HepG2 (cell line): ENCODE results near the gene TOPBP1. TPM values are rescaled to one million over a fixed set of nuclear protein-coding genes. Genes with fewer than 3 reads are reported as not detected.

Experiments
- ATAC-seq: fragments of 200-7000 bp; cut with Tn5 transposase; 3 replicates; pipeline ENCODE4 v1.9.1; 2020; ENCODE audit warnings: mild to moderate bottlenecking, moderate library complexity
- BruUV-seq: library from RNA; stranded (reverse); fragments of 400-500 nt; replicated peaks from 2 replicates; lab custom pipeline; 2021; lab: Mats Ljungman, UMichigan
- CTCF ChIA-PET: fragments of 300-600 bp; formaldehyde crosslinking; extraction: SDS; loops from one replicate; lab custom pipeline; 2021; ENCODE audit warnings: low total read pairs, inconsistent platforms, low intra/inter-chr PET ratio; lab: Yijun Ruan, JAX
- POLR2A ChIA-PET: fragments of 350-600 bp; sonication (Branson Sonifier 250); formaldehyde crosslinking; loops from one replicate; lab custom pipeline; 2020; ENCODE audit warnings: antibody characterized with exemption, inconsistent platforms; lab: Yijun Ruan, JAX
- DNase-seq: peaks from one replicate; pipeline ENCODE4 v3.0.0-alpha.2; 2015; ENCODE audit warnings: low spot score
- FAIRE-seq: peaks from 3 replicates; lab custom pipeline; 2011; peaks lifted over from hg19 to GRCh38; lab: Jason Lieb, UNC
- H2AFZ ChIP-seq: one replicate; pipeline ENCODE4 v1.6.1; 2011; ENCODE audit warnings: low read length, inconsistent platforms
- H3K27ac ChIP-seq: fragments of 300-600 bp; 3 replicates; pipeline ENCODE4 v1.8.0; 2011; ENCODE audit warnings: mixed run types, mild to moderate bottlenecking, mixed read lengths, low read length, inconsistent platforms; ENCODE audit not compliant: insufficient read depth; ENCODE audit errors: extremely low read length
- H3K27me3 ChIP-seq, 2 experiments: fragments of 200-600 bp in 1 of 2; 2 replicates in 1 of 2; 3 replicates in 1 of 2; pipeline versions ENCODE4 v1.6.0 to v1.8.0; 2011; ENCODE audit warnings: low read length in 2 of 2, mild to moderate bottlenecking in 2 of 2, moderate library complexity in 2 of 2, inconsistent platforms in 1 of 2; ENCODE audit not compliant: insufficient read depth in 2 of 2, control insufficient read depth in 1 of 2
- H3K36me3 ChIP-seq, 2 experiments: fragments of 200-600 bp in 1 of 2; replicated peaks in 1 of 2; 2 replicates in 1 of 2; 3 replicates in 1 of 2; pipeline versions ENCODE4 v1.5.1 to v1.8.0; 2011; ENCODE audit warnings: low read length in 2 of 2, inconsistent platforms in 1 of 2; ENCODE audit not compliant: insufficient read depth in 2 of 2, control insufficient read depth in 1 of 2
- H3K4me1 ChIP-seq: 2 replicates; pipeline ENCODE4 v1.5.1; 2012; ENCODE audit warnings: low read length, inconsistent platforms; ENCODE audit not compliant: insufficient read depth
- H3K4me2 ChIP-seq: 2 replicates; pipeline ENCODE4 v1.6.0; 2011; ENCODE audit warnings: low read depth, low read length, inconsistent platforms
- H3K4me3 ChIP-seq, 3 experiments: fragments of 200-600 bp in 1 of 3; sonication (generic), shearing (Covaris generic) in 1 of 3; replicated peaks in 1 of 3; 2 replicates each; pipeline ENCODE4 v1.5.1; 2011 to 2016; ENCODE audit warnings: low read length in 3 of 3, inconsistent platforms in 2 of 3, low read depth in 2 of 3, mild to moderate bottlenecking in 2 of 3, control low read depth in 1 of 3, mixed read lengths in 1 of 3; ENCODE audit not compliant: insufficient read depth in 1 of 3
- H3K79me2 ChIP-seq: one replicate; pipeline ENCODE4 v1.6.1; 2011; ENCODE audit warnings: low read length, inconsistent platforms; ENCODE audit not compliant: insufficient read depth
- H3K9ac ChIP-seq: 2 replicates; pipeline ENCODE4 v1.6.0; 2011; ENCODE audit warnings: mild to moderate bottlenecking, low read depth, low read length, inconsistent platforms; ENCODE audit not compliant: insufficient read depth
- H3K9me3 ChIP-seq: 2 replicates; pipeline ENCODE4 v1.5.1; 2012; ENCODE audit warnings: mild to moderate bottlenecking, low read length
- H4K20me1 ChIP-seq: 2 replicates; pipeline ENCODE4 v1.6.0; 2011; ENCODE audit warnings: inconsistent platforms, mild to moderate bottlenecking, low read length, moderate library complexity; ENCODE audit not compliant: insufficient read depth
- ATF7 ChIP-seq, 2 experiments: fragments of 450-650 bp in 1 of 2; sonication (generic) in 1 of 2; formaldehyde crosslinking in 1 of 2; IDR thresholded peaks; 2 replicates each; pipeline versions ENCODE4 v1.4.0 to v1.6.1; 2016 to 2020; ENCODE audit warnings: antibody characterized with exemption in 1 of 2, mild to moderate bottlenecking in 1 of 2, missing genetic modification reagents in 1 of 2
- DNMT3B ChIP-seq: conservative IDR thresholded peaks from 2 replicates; pipeline ENCODE4 v1.6.1; 2016; ENCODE audit warnings: missing biosample characterization, control low read depth
- EEA1 ChIP-seq: sonication (generic); formaldehyde crosslinking; IDR thresholded peaks from 2 replicates; pipeline ENCODE4 v1.5.1; 2020; ENCODE audit warnings: mild to moderate bottlenecking, missing genetic modification reagents, borderline replicate concordance
- FOXM1 ChIP-seq: sonication (generic); formaldehyde crosslinking; IDR thresholded peaks from 2 replicates; pipeline ENCODE4 v1.5.0; 2020; ENCODE audit warnings: missing genetic modification reagents
- NR1H2 ChIP-seq: sonication (generic); formaldehyde crosslinking; IDR thresholded peaks from 2 replicates; pipeline ENCODE4 v1.8.1; 2022; ENCODE audit warnings: low read depth, missing genetic modification reagents, borderline replicate concordance
- SNAI1 ChIP-seq: sonication (generic); formaldehyde crosslinking; IDR thresholded peaks from 2 replicates; pipeline ENCODE4 v1.5.0; 2020; ENCODE audit warnings: mild to moderate bottlenecking, missing genetic modification reagents, borderline replicate concordance
- ZNF12 ChIP-seq: sonication (generic); formaldehyde crosslinking; IDR thresholded peaks from 2 replicates; pipeline ENCODE4 v1.5.0; 2020; ENCODE audit warnings: missing genetic modification reagents
- ZNF160 ChIP-seq: sonication (generic); formaldehyde crosslinking; IDR thresholded peaks from 2 replicates; pipeline ENCODE4 v1.8.0; 2022; ENCODE audit warnings: mild to moderate bottlenecking, inconsistent platforms, missing genetic modification reagents
- ZNF550 ChIP-seq: sonication (generic); formaldehyde crosslinking; IDR thresholded peaks from 2 replicates; pipeline ENCODE4 v1.4.0; 2020; ENCODE audit warnings: mild to moderate bottlenecking, missing genetic modification reagents, borderline replicate concordance
- ZNF878 ChIP-seq: sonication (generic); formaldehyde crosslinking; IDR thresholded peaks from 2 replicates; pipeline ENCODE4 v1.8.1; 2023; ENCODE audit warnings: mild to moderate bottlenecking, missing genetic modification reagents, moderate library complexity
- WGBS: methylation state at CpG from one replicate; pipeline ENCODE4 v1.1.6; 2017; ENCODE audit warnings: low lambda C conversion rate; 5-methylcytosine and 5-hydroxymethylcytosine counted together
- in situ Hi-C: cut with HindIII; loops from 2 replicates; pipeline ENCODE4 v1.10.0; 2017; ENCODE audit warnings: low pct_unique_long_range_greater_than_20kb; ENCODE audit not compliant: extremely low pct_ligation_motif_present
- intact Hi-C: fragments of 100-400 bp; cut with micrococcal nuclease; formaldehyde crosslinking; loops from one replicate; pipeline ENCODE4 v1.10.0; 2022; ENCODE audit not compliant: unreplicated experiment
- polyA plus RNA-seq, 8 experiments: library from polyadenylated mRNA; depleted of rRNA in 3 of 8; stranded (reverse) in 7 of 8; unstranded in 1 of 8; fragments of >200 nt; fragmentation: Illumina TruSeq in 4 of 8; extraction: Trizol in 4 of 8; gene quantifications; 2 replicates each; pipeline versions ENCODE4 v1.2.1 to v1.2.3, GENCODE V29; 2011 to 2016; ENCODE audit warnings: low read depth in 4 of 8, missing spikeins in 1 of 8, mixed read lengths in 1 of 8; ENCODE audit not compliant: insufficient read depth in 1 of 8
- total RNA-seq, 5 experiments: library from RNA; depleted of rRNA; stranded (reverse); fragments of >200 nt; fragmentation: Illumina TruSeq; extraction: Trizol; gene quantifications; 2 replicates each; pipeline ENCODE4 v1.2.3, GENCODE V29; 2016; ENCODE audit warnings: low read depth in 1 of 5
- TF ChIP-seq, protein P1 (sequence below): sonication (generic); formaldehyde crosslinking; IDR thresholded peaks from 2 replicates; pipeline ENCODE4 v1.5.1; 2020; ENCODE audit warnings: missing genetic modification reagents, mild to moderate bottlenecking, borderline replicate concordance

Gene TOPBP1
- total and polyA plus RNA-seq, 2 of the 13 experiments (the other 11 are each of a cell fraction or from before 2014, with no cell fraction given): 24.3 to 42.9 TPM

GRCh38 chr3:133570937-133571320, 90.8 kb downstream of the TOPBP1 start:
- ChIA-PET POLR2A (no interaction called here), CTCF (no interaction called here)
- TF ChIP-seq, protein P1, sequence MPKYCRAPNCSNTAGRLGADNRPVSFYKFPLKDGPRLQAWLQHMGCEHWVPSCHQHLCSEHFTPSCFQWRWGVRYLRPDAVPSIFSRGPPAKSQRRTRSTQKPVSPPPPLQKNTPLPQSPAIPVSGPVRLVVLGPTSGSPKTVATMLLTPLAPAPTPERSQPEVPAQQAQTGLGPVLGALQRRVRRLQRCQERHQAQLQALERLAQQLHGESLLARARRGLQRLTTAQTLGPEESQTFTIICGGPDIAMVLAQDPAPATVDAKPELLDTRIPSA (CRISPR knock-in tag): no peak
- TF ChIP-seq FOXM1 (CRISPR knock-in tag) (no peak), ATF7 (IDR thresholded peaks at IDR 0.05) (no peak), ATF7 (CRISPR knock-in tag; IDR thresholded peaks at IDR 0.05) (no peak), ZNF878 (CRISPR knock-in tag) (no peak), ZNF160 (CRISPR knock-in tag) (no peak), NR1H2 (CRISPR knock-in tag) (no peak), ZNF12 (CRISPR knock-in tag) (no peak), DNMT3B (CRISPR knock-in tag) (no peak), ZNF550 (CRISPR knock-in tag) (no peak), EEA1 (CRISPR knock-in tag) (no peak), SNAI1 (CRISPR knock-in tag) (no peak)
- Histone ChIP-seq H3K27ac (no peak overlapping the region), H4K20me1 (peaks cover 16% of the 10 kb centered on the region), H3K36me3 (peaks cover 0 to 3% of the 10 kb centered on the region in 2 experiments; a peak in 1 of 5 replicates), H3K79me2 (peaks cover 17% of the 10 kb centered on the region), H2AFZ (no peak overlapping the region), H3K27me3 (no peaks in the 10 kb centered on the region), H3K4me1 (peaks cover 63% of the 10 kb centered on the region), H3K4me2 (no peak overlapping the region), H3K4me3 (no peak overlapping the region), H3K9ac (no peak overlapping the region), H3K9me3 (no peaks in the 10 kb centered on the region)
- BruUV-seq: no TSS peak
- ATAC-seq (no peak), FAIRE-seq (no peak), DNase-seq (no peak)
- in situ Hi-C loops: loop anchor here (5.0 to 10.0 kb wide), 2 partner anchors 79 to 106 kb away; no protein-coding TSS in a partner anchor
- intact Hi-C loops: loop anchor here (10.0 kb wide), 2 partner anchors 526 to 846 kb away; partner anchors contain the start of gene NPHP3
- 88% methylated on average over 2 of the region's 2 CpGs for WGBS
